IMR-90 (cell line): ENCODE measurements around the gene CLDN6. TPM values are rescaled to one million over a fixed set of nuclear protein-coding genes. Genes with fewer than 3 reads are reported as not detected.
"Not testable (repeated sequence)": the region's sequence is repeated elsewhere in the genome, so short reads cannot be mapped to it uniquely, and the experiment has no call there.

Experiments
- ATAC-seq: fragments of 200-7000 bp; cut with Tn5 transposase; 2 replicates; pipeline ENCODE4 v1.9.1; 2020; ENCODE audit warnings: low read depth, mild to moderate bottlenecking, moderate library complexity
- BruUV-seq: library from RNA; stranded (reverse); fragments of 400-500 nt; replicated peaks from 2 replicates; lab custom pipeline; 2021; lab: Mats Ljungman, UMichigan
- CTCF ChIA-PET: fragments of 300-600 bp; formaldehyde crosslinking; extraction: SDS; loops from one replicate; lab custom pipeline; 2021; ENCODE audit warnings: antibody characterized with exemption; lab: Yijun Ruan, JAX
- POLR2A ChIA-PET: fragments of 300-600 bp; sonication (Branson Sonifier 250); formaldehyde crosslinking; loops from one replicate; lab custom pipeline; 2022; ENCODE audit warnings: antibody characterized with exemption; ENCODE audit not compliant: unreplicated experiment; lab: Charles Lee
- DNase-seq: peaks from one replicate; pipeline ENCODE4 v3.0.0; 2013
- H2AFZ ChIP-seq: replicated peaks from 2 replicates; pipeline ENCODE3; 2013; ENCODE audit warnings: low read length, mild to moderate bottlenecking; ENCODE audit not compliant: poor library complexity
- H2AK5ac ChIP-seq: 2 replicates; pipeline ENCODE4 v1.6.1; 2013; ENCODE audit warnings: low read depth, low read length, inconsistent platforms
- H2AK9ac ChIP-seq: replicated peaks from 2 replicates; pipeline ENCODE3; 2013; ENCODE audit warnings: mild to moderate bottlenecking, low read depth, low read length, moderate library complexity; ENCODE audit not compliant: poor library complexity
- H2BK120ac ChIP-seq: 2 replicates; pipeline ENCODE4 v1.6.1; 2013; ENCODE audit warnings: low read depth, low read length, inconsistent platforms
- H2BK15ac ChIP-seq: 3 replicates; pipeline ENCODE4 v1.6.1; 2013; ENCODE audit warnings: low read depth, low read length, inconsistent platforms
- H2BK20ac ChIP-seq: 2 replicates; pipeline ENCODE4 v1.6.1; 2013; ENCODE audit warnings: low read depth, mild to moderate bottlenecking, inconsistent platforms, low read length, moderate library complexity
- H2BK5ac ChIP-seq: 2 replicates; pipeline ENCODE4 v1.6.1; 2013; ENCODE audit warnings: mild to moderate bottlenecking, low read depth, low read length, inconsistent platforms; ENCODE audit not compliant: poor library complexity, severe bottlenecking
- H3K14ac ChIP-seq: replicated peaks from 2 replicates; pipeline ENCODE4 v1.6.1; 2013; ENCODE audit warnings: low read depth, low read length, inconsistent platforms
- H3K18ac ChIP-seq: 2 replicates; pipeline ENCODE4 v1.6.1; 2013; ENCODE audit warnings: low read depth, low read length, control low read depth
- H3K23ac ChIP-seq: 2 replicates; pipeline ENCODE4 v1.6.1; 2013; ENCODE audit warnings: low read depth, low read length, inconsistent platforms
- H3K27ac ChIP-seq: 2 replicates; pipeline ENCODE4 v1.5.1; 2013; ENCODE audit warnings: mild to moderate bottlenecking, control low read depth, low read length; ENCODE audit not compliant: insufficient read depth
- H3K27me3 ChIP-seq: 2 replicates; pipeline ENCODE4 v1.6.1; 2013; ENCODE audit warnings: low read length; ENCODE audit not compliant: control insufficient read depth, insufficient read depth
- H3K36me3 ChIP-seq: 2 replicates; pipeline ENCODE4 v1.6.1; 2013; ENCODE audit warnings: low read length, mixed read lengths; ENCODE audit not compliant: control insufficient read depth, insufficient read depth
- H3K4ac ChIP-seq: 2 replicates; pipeline ENCODE4 v1.6.1; 2013; ENCODE audit warnings: low read depth, low read length, inconsistent platforms
- H3K4me1 ChIP-seq: 2 replicates; pipeline ENCODE4 v1.6.1; 2013; ENCODE audit warnings: low read length, mixed read lengths; ENCODE audit not compliant: control insufficient read depth, insufficient read depth
- H3K4me2 ChIP-seq: 2 replicates; pipeline ENCODE4 v1.6.1; 2013; ENCODE audit warnings: low read depth, mild to moderate bottlenecking, control low read depth, low read length, moderate library complexity
- H3K4me3 ChIP-seq: 2 replicates; pipeline ENCODE4 v1.5.1; 2013; ENCODE audit warnings: low read depth, mild to moderate bottlenecking, control low read depth, low read length, moderate library complexity; ENCODE audit not compliant: insufficient read depth
- H3K56ac ChIP-seq: 2 replicates; pipeline ENCODE4 v1.6.1; 2013; ENCODE audit warnings: low read length, inconsistent platforms; ENCODE audit not compliant: insufficient read depth; ENCODE audit errors: extremely low read depth
- H3K79me1 ChIP-seq, 2 experiments: 2 replicates each; pipeline ENCODE4 v1.6.1; 2013; ENCODE audit warnings: low read length in 2 of 2, inconsistent platforms in 1 of 2, low read depth in 1 of 2
- H3K9ac ChIP-seq: 2 replicates; pipeline ENCODE4 v1.6.1; 2013; ENCODE audit warnings: low read depth, low read length, control low read depth
- H3K9me1 ChIP-seq: 2 replicates; pipeline ENCODE4 v1.6.1; 2013; ENCODE audit warnings: low read length, inconsistent platforms; ENCODE audit not compliant: insufficient read depth
- H3K9me3 ChIP-seq: 2 replicates; pipeline ENCODE4 v1.6.1; 2013; ENCODE audit warnings: low read length; ENCODE audit not compliant: control insufficient read depth, insufficient read depth
- H4K20me1 ChIP-seq: 2 replicates; pipeline ENCODE4 v1.6.1; 2013; ENCODE audit warnings: low read length, inconsistent platforms; ENCODE audit not compliant: insufficient read depth
- H4K5ac ChIP-seq: 2 replicates; pipeline ENCODE4 v1.6.1; 2013; ENCODE audit warnings: mild to moderate bottlenecking, low read depth, low read length, control low read depth
- H4K8ac ChIP-seq, 2 experiments: 2 replicates each; pipeline ENCODE4 v1.6.1; 2013; ENCODE audit warnings: low read depth in 2 of 2, low read length in 2 of 2, control low read depth in 1 of 2, inconsistent platforms in 1 of 2
- H4K91ac ChIP-seq: 2 replicates; pipeline ENCODE4 v1.6.1; 2013; ENCODE audit warnings: low read depth, low read length, inconsistent platforms; ENCODE audit not compliant: insufficient read depth
- CHD1 ChIP-seq: IDR thresholded peaks from 2 replicates; pipeline ENCODE4 v1.6.1; 2012; ENCODE audit warnings: low read depth, low read length, improper control_type of control experiment
- ELK1 ChIP-seq: fragments of 150-350 bp; IDR thresholded peaks from 2 replicates; pipeline ENCODE4 v1.6.1; 2016; ENCODE audit warnings: low read depth, mild to moderate bottlenecking, low read length, moderate library complexity, borderline replicate concordance
- WGBS, 2 experiments: methylation state at CpG; one replicate each; pipeline versions ENCODE4 v1.1.5 to v1.1.7; 2013; ENCODE audit warnings: missing lambda C conversion rate in 2 of 2; ENCODE audit not compliant: insufficient read length in 1 of 2; ENCODE audit errors: extremely low coverage in 2 of 2; 5-methylcytosine and 5-hydroxymethylcytosine counted together
- dilution Hi-C: fragments of 300-500 bp; cut with HindIII; formaldehyde crosslinking; loops from one replicate; pipeline ENCODE4 v1.14.3; 2018; ENCODE audit warnings: low sequenced_read_pairs; ENCODE audit not compliant: unreplicated experiment
- in situ Hi-C: fragments of 300-500 bp; cut with MboI; formaldehyde crosslinking; loops from 3 replicates; pipeline ENCODE4 v1.14.3; 2019; ENCODE audit warnings: low sequenced_read_pairs, inconsistent platforms, mixed read lengths
- intact Hi-C: fragments of 100-400 bp; cut with micrococcal nuclease; formaldehyde crosslinking; loops from 2 replicates; pipeline ENCODE4 v1.10.0; 2022
- polyA plus RNA-seq, 3 experiments: library from polyadenylated mRNA; depleted of rRNA; stranded (reverse); fragments of >200 nt; gene quantifications; 2 replicates each; pipeline ENCODE4 v1.2.3, GENCODE V29; 2012; ENCODE audit warnings: low replicate concordance in 1 of 3
- total RNA-seq: library from RNA; depleted of rRNA; stranded (reverse); fragments of >200 nt; gene quantifications from 2 replicates; pipeline ENCODE4 v1.2.3, GENCODE V29; 2012
- TF ChIP-seq, protein P1 (sequence below): conservative IDR thresholded peaks from 2 replicates; pipeline ENCODE4 v1.5.1; 2012; ENCODE audit warnings: mild to moderate bottlenecking, low read depth, low read length, improper control_type of control experiment

Gene CLDN6
- total and polyA plus RNA-seq, 2 of the 4 experiments (the other 2 are of a cell fraction), result 0.14 TPM; not detected in 1

GRCh38 chr16:3056336-3057180, 38.6 kb upstream of the CLDN6 start:
- H3K4ac ChIP-seq, result no peak overlapping the region
- H3K9me1 ChIP-seq, result peaks cover 10% of the 10 kb centered on the region
- H2AFZ ChIP-seq, result no peak overlapping the region
- TF ChIP-seq ELK1, result no peak
- TF ChIP-seq, protein P1, sequence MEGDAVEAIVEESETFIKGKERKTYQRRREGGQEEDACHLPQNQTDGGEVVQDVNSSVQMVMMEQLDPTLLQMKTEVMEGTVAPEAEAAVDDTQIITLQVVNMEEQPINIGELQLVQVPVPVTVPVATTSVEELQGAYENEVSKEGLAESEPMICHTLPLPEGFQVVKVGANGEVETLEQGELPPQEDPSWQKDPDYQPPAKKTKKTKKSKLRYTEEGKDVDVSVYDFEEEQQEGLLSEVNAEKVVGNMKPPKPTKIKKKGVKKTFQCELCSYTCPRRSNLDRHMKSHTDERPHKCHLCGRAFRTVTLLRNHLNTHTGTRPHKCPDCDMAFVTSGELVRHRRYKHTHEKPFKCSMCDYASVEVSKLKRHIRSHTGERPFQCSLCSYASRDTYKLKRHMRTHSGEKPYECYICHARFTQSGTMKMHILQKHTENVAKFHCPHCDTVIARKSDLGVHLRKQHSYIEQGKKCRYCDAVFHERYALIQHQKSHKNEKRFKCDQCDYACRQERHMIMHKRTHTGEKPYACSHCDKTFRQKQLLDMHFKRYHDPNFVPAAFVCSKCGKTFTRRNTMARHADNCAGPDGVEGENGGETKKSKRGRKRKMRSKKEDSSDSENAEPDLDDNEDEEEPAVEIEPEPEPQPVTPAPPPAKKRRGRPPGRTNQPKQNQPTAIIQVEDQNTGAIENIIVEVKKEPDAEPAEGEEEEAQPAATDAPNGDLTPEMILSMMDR, result no peak
- TF ChIP-seq CHD1, result no peak
- no peak overlapping the region for H2BK120ac ChIP-seq
- H3K18ac ChIP-seq, result no peak overlapping the region
- ATAC-seq (no peak), DNase-seq (no peak)
- H3K14ac ChIP-seq, result no peak overlapping the region
- no peak overlapping the region for H2BK5ac ChIP-seq
- H3K4me2 ChIP-seq, result no peak overlapping the region
- no peak overlapping the region for H3K27ac ChIP-seq
- no peaks in the 10 kb centered on the region for H3K9me3 ChIP-seq
- no peak overlapping the region for H2AK5ac ChIP-seq
- CTCF ChIA-PET, result no interaction called here
- no peak overlapping the region for H2AK9ac ChIP-seq
- peaks cover 5% of the 10 kb centered on the region for H3K4me1 ChIP-seq
- WGBS, 2 experiments, result 92% methylated on average over 6 of the region's 19 CpGs; no CpG with 5 or more reads in 1 of the 2 experiments
- H3K23ac ChIP-seq, result no peak overlapping the region
- H2BK20ac ChIP-seq, result no peak overlapping the region
- dilution Hi-C loops (no loop called here), intact Hi-C loops (no loop called here), in situ Hi-C loops (no loop called here)
- no peak overlapping the region for H4K91ac ChIP-seq
- H3K4me3 ChIP-seq, result no peak overlapping the region
- no peak overlapping the region for H4K5ac ChIP-seq
- no peak overlapping the region for H4K8ac ChIP-seq
- H3K9ac ChIP-seq, result no peak overlapping the region
- no peak overlapping the region for H3K56ac ChIP-seq
- H3K27me3 ChIP-seq, result no peaks in the 10 kb centered on the region
- H4K20me1 ChIP-seq, result no peaks in the 10 kb centered on the region; the same call in 1 of the 2 replicates
- POLR2A ChIA-PET, result no interaction called here
- no peak overlapping the region for H2BK15ac ChIP-seq
- no TSS peak for BruUV-seq
- H3K79me1 ChIP-seq, result peaks cover 0 to 16% of the 10 kb centered on the region in 2 experiments; a peak in 1 of 4 replicates
- no peaks in the 10 kb centered on the region for H3K36me3 ChIP-seq

GRCh38 chr16:3055734-3056115, 37.7 kb upstream of the CLDN6 start:
- H3K27me3 ChIP-seq, H2BK20ac ChIP-seq, dilution Hi-C loops, H3K4me3 ChIP-seq, H3K4ac ChIP-seq, in situ Hi-C loops, POLR2A ChIA-PET, CTCF ChIA-PET, H3K9me1 ChIP-seq, H2BK15ac ChIP-seq, H3K18ac ChIP-seq, H4K5ac ChIP-seq, H4K91ac ChIP-seq, H2AK5ac ChIP-seq, ATAC-seq, H3K56ac ChIP-seq, BruUV-seq, H4K8ac ChIP-seq, H3K14ac ChIP-seq, H3K36me3 ChIP-seq, H3K9ac ChIP-seq, H3K23ac ChIP-seq, H2BK5ac ChIP-seq, H3K4me1 ChIP-seq, intact Hi-C loops, DNase-seq, H2AFZ ChIP-seq, H3K27ac ChIP-seq, H4K20me1 ChIP-seq, H2AK9ac ChIP-seq, H2BK120ac ChIP-seq, H3K4me2 ChIP-seq, H3K9me3 ChIP-seq: not testable (repeated sequence)
- peaks cover 0 to 16% of the 10 kb centered on the region in 2 experiments; a peak in 1 of 4 replicates for H3K79me1 ChIP-seq
- 40% methylated on average over 1 of the region's 9 CpGs; no CpG with 5 or more reads in 1 of the 2 experiments for WGBS, 2 experiments
